CD4-positive, alpha-beta T cell (primary cell): ENCODE measurements around the gene TMBIM6. TPM values are rescaled to one million over a fixed set of nuclear protein-coding genes. Genes with fewer than 3 reads are reported as not detected.

Experiments used
- ATAC-seq: fragments of 200-7000 bp; cut with Tn5 transposase; one replicate; pipeline ENCODE4 v1.10.0; 2022; ENCODE audit warnings: mild to moderate bottlenecking; ENCODE audit not compliant: poor library complexity
- CTCF ChIA-PET: fragments of 350-600 bp; sonication (Branson Sonifier 250); formaldehyde crosslinking; loops from one replicate; lab custom pipeline; 2021; ENCODE audit warnings: antibody characterized with exemption, inconsistent platforms; lab: Charles Lee
- POLR2A ChIA-PET: fragments of 350-600 bp; sonication (Branson Sonifier 250); formaldehyde crosslinking; loops from one replicate; lab custom pipeline; 2021; ENCODE audit warnings: antibody characterized with exemption, inconsistent platforms; lab: Charles Lee
- DNase-seq, 14 experiments: peaks; one replicate each; pipeline ENCODE4 v3.0.0-alpha.2; 2013 to 2020; ENCODE audit warnings: mixed read lengths in 2 of 14
- H3K27ac ChIP-seq, 2 donors: one replicate each; pipeline versions ENCODE4 v1.5.1 to v1.7.0; 2013; ENCODE audit warnings: low read length in 2 of 2, low read depth in 1 of 2, mild to moderate bottlenecking in 1 of 2
- H3K27me3 ChIP-seq, 2 experiments: 1 replicate in 1 of 2; 2 replicates in 1 of 2; pipeline versions ENCODE4 v1.6.1 to v1.7.0; 2013; ENCODE audit warnings: low read length in 2 of 2, control low read depth in 1 of 2, mild to moderate bottlenecking in 1 of 2, moderate library complexity in 1 of 2; ENCODE audit not compliant: insufficient read depth in 2 of 2, control insufficient read depth in 1 of 2
- H3K36me3 ChIP-seq: one replicate; pipeline ENCODE4 v1.6.1; 2013; ENCODE audit warnings: low read length, control low read depth; ENCODE audit not compliant: insufficient read depth
- H3K4me1 ChIP-seq: one replicate; pipeline ENCODE4 v1.6.1; 2013; ENCODE audit warnings: low read length, control low read depth; ENCODE audit not compliant: insufficient read depth
- H3K4me3 ChIP-seq: one replicate; pipeline ENCODE4 v1.5.1; 2013; ENCODE audit warnings: mild to moderate bottlenecking, low read length, moderate library complexity
- H3K9me3 ChIP-seq, 2 experiments: 1 replicate in 1 of 2; 2 replicates in 1 of 2; pipeline versions ENCODE4 v1.6.1 to v1.7.0; 2013; ENCODE audit warnings: low read length in 2 of 2, mild to moderate bottlenecking in 2 of 2, control low read depth in 1 of 2, moderate library complexity in 1 of 2; ENCODE audit not compliant: control insufficient read depth in 1 of 2, insufficient read depth in 1 of 2
- H3K27ac Mint-ChIP-seq: one replicate; pipeline ENCODE4 v1.8.0; 2020; ENCODE audit warnings: mixed read lengths
- H3K27me3 Mint-ChIP-seq: one replicate; pipeline ENCODE4 v1.8.0; 2021; ENCODE audit warnings: mixed read lengths
- H3K36me3 Mint-ChIP-seq: one replicate; pipeline ENCODE4 v1.8.0; 2021; ENCODE audit warnings: low read depth, mixed read lengths
- H3K4me1 Mint-ChIP-seq: one replicate; pipeline ENCODE4 v1.8.0; 2021; ENCODE audit warnings: low read depth, mixed read lengths
- H3K4me3 Mint-ChIP-seq: one replicate; pipeline ENCODE4 v1.8.0; 2020; ENCODE audit warnings: mild to moderate bottlenecking, mixed read lengths
- H3K9me3 Mint-ChIP-seq: one replicate; pipeline ENCODE4 v1.8.0; 2020; ENCODE audit warnings: mixed read lengths
- intact Hi-C, 2 experiments: fragments of 100-400 bp; cut with DNase I in 1 of 2; cut with micrococcal nuclease in 1 of 2; formaldehyde crosslinking; loops; one replicate each; pipeline versions ENCODE4 v1.15.1 to v1.9.0; 2023 to 2025; cut with DNase I, micrococcal nuclease
- total RNA-seq, 174 experiments: library from RNA in 2 of 174; stranded (reverse) in 2 of 174; gene quantifications; one replicate each; pipeline ENCODE4 v1.2.3 and lab custom pipeline; 2021 to 2026
- TF ChIP-seq, protein P1 (sequence below): fragments of 200-600 bp; IDR thresholded peaks from one replicate; pipeline ENCODE4 v1.8.0; 2022; ENCODE audit warnings: antibody characterized with exemption, mild to moderate bottlenecking

TMBIM6 gene
- total RNA-seq, 2 experiments from 2014 or later = 274 to 279 TPM

DNA sequence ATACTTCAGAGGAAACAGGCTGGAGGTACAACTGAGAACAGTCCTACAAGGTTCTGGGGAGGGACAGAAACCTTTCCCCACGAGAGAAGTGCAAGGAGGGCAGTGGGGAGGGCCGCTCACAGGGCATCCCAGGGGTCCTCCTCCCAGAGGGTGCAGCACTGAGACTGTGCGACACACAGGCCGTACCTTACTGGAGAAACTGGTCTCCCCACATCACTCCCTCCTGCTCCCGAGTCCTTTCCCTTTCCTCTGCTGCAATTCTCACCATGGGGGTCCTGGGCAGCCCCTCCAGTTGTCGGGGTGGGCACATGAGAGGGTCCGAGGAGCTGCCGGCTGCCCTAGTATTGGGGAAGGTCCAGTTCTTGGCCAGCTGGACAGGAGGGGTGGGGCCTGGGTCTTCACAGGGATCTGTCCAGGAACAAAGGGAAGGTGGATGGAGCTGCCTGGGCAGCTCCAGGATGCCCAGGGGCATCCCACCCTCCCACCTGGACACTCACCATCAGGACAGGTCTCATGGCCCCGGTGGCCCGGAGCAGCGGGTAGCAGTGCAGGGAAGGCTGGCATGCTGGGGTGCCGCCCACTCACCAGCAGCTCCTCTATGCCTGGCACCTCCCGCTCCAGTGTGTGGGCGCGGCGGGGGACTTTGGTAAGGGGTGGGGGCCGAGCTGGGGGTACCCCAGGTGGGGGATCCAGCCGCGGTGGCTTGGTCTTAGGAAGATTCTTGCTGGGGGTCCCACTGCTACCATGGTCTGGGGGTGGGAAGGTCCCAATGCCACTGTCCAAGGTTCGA lies 51.0 kb downstream of the TMBIM6 start:
- no peak for ATAC-seq
- POLR2A ChIA-PET = no interaction called here
- DNase-seq = no peak

DNA sequence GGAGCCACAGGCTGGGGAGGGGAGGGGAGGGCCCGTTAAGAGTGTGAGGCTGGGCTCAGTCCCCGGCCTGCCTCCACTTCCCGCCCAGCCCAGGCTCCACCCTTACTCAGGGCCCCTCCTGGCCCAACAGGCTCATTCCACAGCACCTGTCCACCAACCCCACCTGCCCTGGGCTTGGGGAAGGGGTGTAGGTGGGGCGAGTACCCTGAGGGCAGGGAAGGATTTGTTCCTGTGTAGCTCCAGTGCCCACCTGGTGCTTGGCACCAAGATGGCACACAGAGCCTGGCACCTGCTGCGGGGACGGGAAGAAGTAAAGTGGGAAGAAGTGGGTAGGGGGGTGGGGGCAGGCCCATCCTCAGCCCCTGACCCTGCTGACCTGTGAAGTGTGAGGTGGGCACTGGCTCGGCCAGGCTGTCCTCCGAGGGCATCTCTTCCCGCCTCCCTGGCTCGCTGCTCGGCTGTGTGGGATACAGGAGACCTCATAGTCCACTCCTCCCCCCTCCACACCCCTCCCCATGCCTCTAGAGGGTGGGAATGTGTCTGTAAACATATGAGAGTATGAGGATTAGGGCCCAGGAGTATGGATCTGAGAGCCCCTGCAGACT lies 51.7 kb downstream of the TMBIM6 start:
- ATAC-seq (no peak), DNase-seq (no peak)
- Histone ChIP-seq H3K36me3 (peaks cover 8% of the 10 kb centered on the region), H3K27me3 (no peaks in the 10 kb centered on the region), H3K9me3 (no peaks in the 10 kb centered on the region), H3K4me1 (no peaks in the 10 kb centered on the region), H3K4me3 (no peak overlapping the region), H3K27ac (no peak overlapping the region)
- H3K4me1 Mint-ChIP-seq = no peaks in the 10 kb centered on the region
- POLR2A ChIA-PET = no interaction called here
- peaks cover 5% of the 10 kb centered on the region for H3K36me3 Mint-ChIP-seq
- intact Hi-C loops = no loop called here
- CTCF ChIA-PET = no interaction called here
- H3K4me3 Mint-ChIP-seq = no peak overlapping the region
- H3K9me3 Mint-ChIP-seq = no peaks in the 10 kb centered on the region
- TF ChIP-seq, protein P1, sequence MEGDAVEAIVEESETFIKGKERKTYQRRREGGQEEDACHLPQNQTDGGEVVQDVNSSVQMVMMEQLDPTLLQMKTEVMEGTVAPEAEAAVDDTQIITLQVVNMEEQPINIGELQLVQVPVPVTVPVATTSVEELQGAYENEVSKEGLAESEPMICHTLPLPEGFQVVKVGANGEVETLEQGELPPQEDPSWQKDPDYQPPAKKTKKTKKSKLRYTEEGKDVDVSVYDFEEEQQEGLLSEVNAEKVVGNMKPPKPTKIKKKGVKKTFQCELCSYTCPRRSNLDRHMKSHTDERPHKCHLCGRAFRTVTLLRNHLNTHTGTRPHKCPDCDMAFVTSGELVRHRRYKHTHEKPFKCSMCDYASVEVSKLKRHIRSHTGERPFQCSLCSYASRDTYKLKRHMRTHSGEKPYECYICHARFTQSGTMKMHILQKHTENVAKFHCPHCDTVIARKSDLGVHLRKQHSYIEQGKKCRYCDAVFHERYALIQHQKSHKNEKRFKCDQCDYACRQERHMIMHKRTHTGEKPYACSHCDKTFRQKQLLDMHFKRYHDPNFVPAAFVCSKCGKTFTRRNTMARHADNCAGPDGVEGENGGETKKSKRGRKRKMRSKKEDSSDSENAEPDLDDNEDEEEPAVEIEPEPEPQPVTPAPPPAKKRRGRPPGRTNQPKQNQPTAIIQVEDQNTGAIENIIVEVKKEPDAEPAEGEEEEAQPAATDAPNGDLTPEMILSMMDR = no peak
- no peaks in the 10 kb centered on the region for H3K27me3 Mint-ChIP-seq
- H3K27ac Mint-ChIP-seq = no peak overlapping the region

More for the DNA sequence above, 51.0 kb downstream of the TMBIM6 start:
- Histone ChIP-seq H3K4me3 (no peak overlapping the region), H3K27me3 (no peaks in the 10 kb centered on the region), H3K36me3 (peaks cover 4% of the 10 kb centered on the region), H3K4me1 (no peaks in the 10 kb centered on the region), H3K9me3 (no peaks in the 10 kb centered on the region), H3K27ac (no peak overlapping the region)
- Mint-ChIP-seq H3K27ac (no peak overlapping the region), H3K9me3 (peaks cover 3% of the 10 kb centered on the region), H3K36me3 (peaks cover 10% of the 10 kb centered on the region), H3K4me3 (no peak overlapping the region), H3K4me1 (no peaks in the 10 kb centered on the region), H3K27me3 (no peaks in the 10 kb centered on the region)
- intact Hi-C loops = no loop called here
- TF ChIP-seq, protein P1 = no peak
- CTCF ChIA-PET = no interaction called here

DNA sequence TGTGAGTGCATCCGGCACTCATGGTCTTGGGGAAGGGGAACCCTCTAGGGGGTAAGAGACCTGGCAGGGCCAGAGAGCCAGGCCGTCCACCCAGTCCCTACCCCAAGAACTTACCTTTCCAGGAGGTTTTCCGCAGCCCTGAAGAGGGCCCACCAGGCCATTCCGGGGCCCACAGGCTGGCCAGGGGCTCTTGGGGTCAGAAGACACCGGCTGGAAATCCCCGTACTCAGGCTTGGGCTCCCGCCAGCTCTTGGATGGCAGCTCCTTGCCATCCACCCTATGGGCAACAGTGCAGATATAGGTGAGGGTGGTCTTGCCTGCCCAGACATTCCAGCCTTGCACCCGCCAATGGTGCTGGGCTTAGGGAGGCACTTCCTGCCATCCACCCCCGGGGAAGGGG lies 52.3 kb downstream of the TMBIM6 start:
- POLR2A ChIA-PET = no interaction called here
- H3K27ac Mint-ChIP-seq = no peak overlapping the region

More for the DNA sequence above, 52.3 kb downstream of the TMBIM6 start:
- Histone ChIP-seq H3K4me3 (no peak overlapping the region), H3K36me3 (peaks cover 9% of the 10 kb centered on the region), H3K27ac (no peak overlapping the region), H3K9me3 (no peaks in the 10 kb centered on the region), H3K27me3 (no peaks in the 10 kb centered on the region), H3K4me1 (no peaks in the 10 kb centered on the region)
- H3K4me1 Mint-ChIP-seq = no peaks in the 10 kb centered on the region
- CTCF ChIA-PET = no interaction called here
- intact Hi-C loops = no loop called here
- H3K4me3 Mint-ChIP-seq = no peak overlapping the region
- DNase-seq = no peak
- no peaks in the 10 kb centered on the region for H3K9me3 Mint-ChIP-seq
- no peaks in the 10 kb centered on the region for H3K27me3 Mint-ChIP-seq
- H3K36me3 Mint-ChIP-seq = peaks cover 5% of the 10 kb centered on the region
- no peak for ATAC-seq
- TF ChIP-seq, protein P1 = no peak
